Loucy (cell line): ENCODE results near the gene RAB25.

Experiments used
- CTCF ChIP-seq: fragments of 200-600 bp; sonication (generic); conservative IDR thresholded peaks from 2 replicates; pipeline ENCODE4 v1.5.1; 2014; ENCODE audit warnings: mild to moderate bottlenecking, antibody characterized with exemption, low read length
- EZH2phosphoT487 ChIP-seq: fragments of 200-600 bp; IDR thresholded peaks from 2 replicates; pipeline ENCODE4 v1.6.1; 2018; ENCODE audit warnings: antibody characterized with exemption, mild to moderate bottlenecking, moderate library complexity, borderline replicate concordance

- TF ChIP-seq CTCF (no peak), EZH2phosphoT487 (no peak)
Measured at GRCh38 chr1:156079762-156080161, 18.8 kb downstream of the RAB25 start.
